Heart left ventricle (tissue), 13 donors: ENCODE measurements around the gene SWI5.

Experiments used
- CTCF ChIP-seq, 12 donors: fragments of 200-600 bp; sonication (generic) in 4 of 12; IDR thresholded peaks; one replicate each; pipeline versions ENCODE4 v1.5.0 to v1.8.0; 2018 to 2022; ENCODE audit warnings: antibody characterized with exemption in 12 of 12, mild to moderate bottlenecking in 5 of 12
- POLR2A ChIP-seq, 2 donors: fragments of 450-650 bp; IDR thresholded peaks; one replicate each; pipeline ENCODE4 v1.6.1; 2017; ENCODE audit warnings: antibody characterized with exemption in 2 of 2, mild to moderate bottlenecking in 2 of 2, moderate library complexity in 2 of 2
- donor health status: ischemic (EF 13 %, LVEDD 7.1; RV severe dilation, severe dysfunction).
- donor health status: DM: no; HTN: yes; CAD: no.
- donor health status: DM: no; HTN: no; CAD: no.
- donor health status: ischemic (EF 25% LVEDD 6.9; RV normal size, moderate dysfunction).
- donor health status: ischemic (EF 25% LVEDD 5.7; RV mildly dilated, moderate dysfunction).
- donor health status: ischemic (EF 35%, LVEDD 5.7; RV mildly dilated, moderate dysfunction).
- donor health status: nonischemic (EF 11% LVEDD 7.7; RV severe dilation, severe dysfunction).
- donor health status: DM: yes; HTN: yes; CAD: no.
- donor health status: PGD.
- donor health status: ischemic (EF 29% LVEDD 5.4; RV normal size, mild dysfunction).
- donor health status: nonischemic (EF 23%, LVEDD 6.1; RV moderate dilation, normal function).

- TF ChIP-seq CTCF (IDR thresholded peaks at IDR 0.05): no peak
- no peak for TF ChIP-seq POLR2A (IDR thresholded peaks at IDR 0.05)
Measured at GRCh38 chr9:128294142-128294541, 18.1 kb downstream of the SWI5 start.
